Epithelial cell of umbilical artery (primary cell): ENCODE measurements around the gene YIF1B. TPM values are rescaled to one million over a fixed set of nuclear protein-coding genes. Genes with fewer than 3 reads are reported as not detected.

Experiments used
- total RNA-seq: library from RNA; depleted of rRNA; stranded (reverse); fragments of >200 nt; gene quantifications from 2 replicates; pipeline ENCODE4 v1.2.3, GENCODE V29; 2014

The YIF1B gene, protein sequence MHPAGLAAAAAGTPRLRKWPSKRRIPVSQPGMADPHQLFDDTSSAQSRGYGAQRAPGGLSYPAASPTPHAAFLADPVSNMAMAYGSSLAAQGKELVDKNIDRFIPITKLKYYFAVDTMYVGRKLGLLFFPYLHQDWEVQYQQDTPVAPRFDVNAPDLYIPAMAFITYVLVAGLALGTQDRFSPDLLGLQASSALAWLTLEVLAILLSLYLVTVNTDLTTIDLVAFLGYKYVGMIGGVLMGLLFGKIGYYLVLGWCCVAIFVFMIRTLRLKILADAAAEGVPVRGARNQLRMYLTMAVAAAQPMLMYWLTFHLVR
- 81.2 and 91.3 TPM in 2 replicates for total RNA-seq

DNA sequence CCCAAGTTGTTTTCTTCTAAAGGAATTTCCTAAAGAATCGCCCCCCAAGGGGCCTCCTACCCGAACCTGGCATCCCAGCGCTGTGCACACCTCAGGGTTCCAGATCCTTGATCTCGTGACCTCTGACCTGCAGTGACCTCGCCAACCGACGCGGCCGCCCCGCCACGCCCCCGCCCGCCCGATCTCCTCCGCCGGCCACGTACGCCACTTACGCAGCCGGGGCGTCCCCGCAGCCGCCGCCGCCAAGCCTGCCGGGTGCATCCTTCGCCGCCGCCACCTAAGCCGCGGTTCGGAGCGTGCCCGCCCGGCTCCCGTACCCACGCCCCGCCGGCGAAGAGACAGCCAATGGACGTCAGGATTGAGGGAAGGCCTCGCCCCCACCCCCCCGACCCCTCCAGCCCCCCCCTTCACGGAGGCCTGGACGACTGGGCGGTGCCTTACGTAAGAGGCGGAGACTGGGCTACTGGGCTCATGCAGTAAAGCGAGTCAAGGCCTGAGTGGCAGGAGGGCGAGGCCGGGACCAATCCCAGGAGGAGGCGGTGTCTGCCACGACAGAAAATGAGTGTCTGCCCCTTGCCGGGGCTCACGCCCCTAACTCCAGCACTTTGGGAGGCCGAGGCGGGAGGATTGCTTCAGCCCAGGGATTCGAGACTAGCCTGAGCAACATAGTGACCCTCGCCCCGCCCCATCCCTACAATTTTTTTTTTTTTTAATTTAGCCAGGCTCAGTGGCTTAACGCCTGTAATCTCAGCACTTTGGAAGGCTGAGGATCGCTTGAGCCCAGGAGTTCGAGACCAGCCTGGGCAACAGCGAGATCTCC, at the start of gene YIF1B:
Gene YIF1B (minus strand): TSS at position 291 of the 820 bp plus-strand sequence. CDS start 30 bp downstream, at position 261.

DNA sequence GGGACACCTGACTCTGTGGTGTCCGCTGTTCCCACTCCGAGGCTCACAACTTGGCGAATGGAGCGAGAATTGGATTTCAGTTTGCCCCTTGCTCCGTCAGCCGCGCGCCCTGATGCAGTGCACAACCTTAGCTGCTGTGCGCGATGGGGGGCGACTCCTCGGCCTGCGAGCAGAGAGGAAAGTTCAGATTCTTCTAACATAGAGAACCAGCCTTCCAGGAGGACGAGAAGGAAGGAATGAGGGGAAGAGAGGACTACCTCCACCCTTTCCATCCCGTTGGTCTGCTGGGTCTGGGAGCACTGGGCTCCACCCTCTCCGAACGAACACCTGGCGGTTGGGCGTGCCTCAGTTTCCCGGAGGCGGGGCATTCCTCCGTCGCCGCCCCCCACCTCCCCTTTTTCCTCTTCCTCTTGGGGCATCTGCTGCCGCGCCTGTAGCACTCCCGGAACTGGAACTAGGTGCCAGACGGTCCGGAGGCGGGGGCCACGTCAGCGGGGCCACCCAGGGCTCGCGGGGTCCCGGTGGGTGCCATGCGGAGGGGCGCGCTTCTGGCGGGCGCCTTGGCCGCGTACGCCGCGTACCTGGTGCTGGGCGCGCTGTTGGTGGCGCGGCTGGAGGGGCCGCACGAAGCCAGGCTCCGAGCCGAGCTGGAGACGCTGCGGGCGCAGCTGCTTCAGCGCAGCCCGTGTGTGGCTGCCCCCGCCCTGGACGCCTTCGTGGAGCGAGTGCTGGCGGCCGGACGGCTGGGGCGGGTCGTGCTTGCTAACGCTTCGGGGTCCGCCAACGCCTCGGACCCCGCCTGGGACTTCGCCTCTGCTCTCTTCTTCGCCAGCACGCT, 3.9 kb upstream of the YIF1B start, which contains the start of gene KCNK6:
Gene KCNK6 (plus strand): TSS at position 425 of the 838 bp plus-strand sequence. CDS start 106 bp downstream, at position 531.

DNA sequence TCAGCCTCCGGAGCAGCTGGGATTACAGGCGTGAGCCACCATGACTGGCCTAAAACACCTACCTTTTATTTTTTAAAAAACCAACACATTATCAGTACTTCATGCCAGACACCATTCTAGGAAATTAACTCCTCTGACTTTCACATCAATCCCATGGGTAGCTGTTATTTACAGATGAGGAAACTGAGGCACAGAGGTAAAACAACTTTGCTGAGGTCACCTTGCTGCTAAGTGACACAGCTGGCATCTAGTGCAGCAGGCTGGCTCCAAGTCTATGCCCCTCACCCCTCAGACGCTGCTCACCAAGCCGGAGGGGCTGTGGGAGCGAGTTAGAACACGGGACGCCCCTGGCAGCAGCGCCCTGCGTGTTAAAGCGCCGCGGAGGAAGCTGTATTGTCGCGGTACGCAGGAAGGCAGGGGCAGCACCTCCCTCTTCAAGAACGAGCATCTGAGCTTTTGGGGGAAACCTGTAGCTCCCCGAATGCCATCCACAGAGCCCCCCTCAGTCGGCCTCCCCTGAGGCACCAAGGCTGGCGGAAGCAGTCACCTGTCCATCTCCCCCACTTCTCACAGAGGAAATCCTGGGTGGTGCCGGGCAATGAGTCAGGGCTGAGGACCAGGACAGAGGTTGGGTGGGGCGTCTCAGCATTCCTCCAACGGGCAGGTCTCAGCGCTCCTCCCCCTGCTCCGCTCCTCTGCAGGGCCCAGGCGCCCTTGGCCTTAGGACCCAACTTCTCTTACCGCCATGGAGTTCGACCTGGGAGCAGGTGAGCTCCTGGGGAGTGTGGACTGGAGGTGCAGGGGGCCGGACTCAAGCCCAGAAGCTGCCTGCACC, 12.0 kb downstream of the YIF1B start, which contains the start of gene C19orf33:
Gene C19orf33 (plus strand): TSS at position 735 of the 835 bp plus-strand sequence. CDS start 11 bp downstream, at position 746.

DNA sequence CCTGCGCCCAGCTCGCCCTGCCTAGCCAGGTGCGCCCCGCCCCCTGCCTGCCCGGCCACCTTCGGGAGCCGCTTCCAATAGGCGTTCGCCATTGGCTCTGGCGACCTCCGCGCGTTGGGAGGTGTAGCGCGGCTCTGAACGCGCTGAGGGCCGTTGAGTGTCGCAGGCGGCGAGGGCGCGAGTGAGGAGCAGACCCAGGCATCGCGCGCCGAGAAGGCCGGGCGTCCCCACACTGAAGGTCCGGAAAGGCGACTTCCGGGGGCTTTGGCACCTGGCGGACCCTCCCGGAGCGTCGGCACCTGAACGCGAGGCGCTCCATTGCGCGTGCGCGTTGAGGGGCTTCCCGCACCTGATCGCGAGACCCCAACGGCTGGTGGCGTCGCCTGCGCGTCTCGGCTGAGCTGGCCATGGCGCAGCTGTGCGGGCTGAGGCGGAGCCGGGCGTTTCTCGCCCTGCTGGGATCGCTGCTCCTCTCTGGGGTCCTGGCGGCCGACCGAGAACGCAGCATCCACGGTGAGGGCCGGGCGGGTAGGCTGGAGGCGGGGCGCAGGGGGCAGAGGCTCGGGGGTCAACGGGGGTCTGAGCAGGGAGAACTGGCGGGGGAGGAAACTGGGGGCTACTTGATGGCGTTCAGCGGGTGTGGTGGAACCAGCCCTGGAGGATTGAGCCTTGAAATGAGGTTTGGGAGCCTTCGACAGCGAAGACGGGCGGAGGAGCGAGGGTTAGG, 51.1 kb downstream of the YIF1B start, which contains the start of gene SPINT2:
Gene SPINT2 (plus strand): TSS at position 88 of the 727 bp plus-strand sequence. CDS start 320 bp downstream, at position 408.

Other genes starting within 250 kb of the YIF1B start
- gene DPF1, start 91.7 kb downstream of the YIF1B start, total RNA-seq = 1.2 and 1.6 TPM in 2 replicates
- 0.65 TPM in 1 of 2 replicates, not detected in the other for gene PPP1R14A, start 59.6 kb downstream of the YIF1B start, total RNA-seq
- 0.76 and 1.3 TPM in 2 replicates for gene SPINT2, start 51.4 kb downstream of the YIF1B start, total RNA-seq
- 6.7 and 7.5 TPM in 2 replicates for gene C19orf33, start 11.7 kb downstream of the YIF1B start, total RNA-seq
- gene KCNK6, start 3.9 kb upstream of the YIF1B start, total RNA-seq = 1.8 and 2.9 TPM in 2 replicates
- gene CATSPERG, start 19.9 kb upstream of the YIF1B start, total RNA-seq = under 0.01 and 2.9 TPM in 2 replicates
- gene PSMD8, start 58.6 kb upstream of the YIF1B start, total RNA-seq = 351 and 475 TPM in 2 replicates
- 0.30 and 0.32 TPM in 2 replicates for gene GGN, start 72.1 kb upstream of the YIF1B start, total RNA-seq
- gene SPRED3, start 72.8 kb upstream of the YIF1B start, total RNA-seq = 1.4 and 2.6 TPM in 2 replicates
- 7.8 and 11.4 TPM in 2 replicates for gene FAM98C, start 87.1 kb upstream of the YIF1B start, total RNA-seq
- not detected in 2 replicates for gene RASGRP4, start 110.3 kb upstream of the YIF1B start, total RNA-seq
- under 0.01 and 0.61 TPM in 2 replicates for gene RYR1, start 117.7 kb upstream of the YIF1B start, total RNA-seq